ENCODE data around the gene LRFN3.
A peak's percentile ranks its signal among the peaks of the same experiment; 100 is the strongest.

The LRFN3 gene

DNA sequence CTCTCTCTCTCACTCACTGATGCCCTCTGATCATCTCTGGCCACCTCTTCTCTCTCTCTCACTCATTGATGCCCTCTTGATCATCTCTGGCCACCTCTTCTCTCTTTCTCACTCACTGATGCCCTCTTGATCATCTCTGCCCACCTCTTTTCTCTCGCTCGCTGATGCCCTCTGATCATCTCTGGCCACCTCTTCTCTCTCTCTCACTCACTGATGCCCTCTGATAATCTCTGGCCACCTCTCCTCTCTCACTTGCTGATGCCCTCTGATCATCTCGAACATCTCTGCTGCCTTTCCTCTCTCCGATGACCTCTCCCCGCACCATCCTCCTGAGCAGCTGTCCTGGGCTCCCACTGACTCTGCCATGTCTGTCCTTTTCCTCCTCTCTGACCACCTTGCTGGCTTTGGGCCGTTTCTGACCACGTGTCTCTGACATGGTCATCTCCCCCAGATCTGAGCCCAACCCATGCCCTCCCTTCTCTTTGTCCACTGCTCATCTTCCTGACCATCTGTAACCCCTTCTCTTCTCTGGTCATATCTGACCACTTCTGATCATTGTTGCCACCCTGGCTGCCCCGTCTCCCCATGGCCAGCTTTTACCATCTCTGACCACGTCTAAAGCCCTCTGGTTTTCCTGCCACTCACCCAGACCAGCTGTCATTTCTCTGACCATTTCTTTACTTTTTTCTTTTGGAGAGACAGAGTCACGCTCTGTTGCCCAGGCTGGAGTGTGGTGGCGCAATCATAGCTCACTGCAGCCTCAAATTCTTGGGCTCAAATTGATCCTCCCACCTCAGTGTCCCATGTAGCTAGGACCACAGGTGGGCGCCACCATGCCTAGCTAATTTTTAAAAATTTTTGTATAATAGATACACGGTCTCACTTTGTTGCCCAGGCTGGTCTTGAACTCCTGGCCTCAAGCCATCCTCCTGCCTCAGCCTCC, 2.4 kb downstream of the LRFN3 start:
- Histone ChIP-seq H3K79me2 (no peaks in the 10 kb centered on the region), H3K27ac (no peak overlapping the region), H2AFZ (no peak overlapping the region), H3K4me2 (ENCODE audit: low read length) (peak overlapping the region; percentile 0), H3K9ac (no peak overlapping the region), H3K36me3 (ENCODE audit: control insufficient read depth, insufficient read depth, low read length) (no peaks in the 10 kb centered on the region), H3K4me3 (ENCODE audit: low read depth, low read length) (no peak overlapping the region), H3K4me1 (peaks cover 10% of the 10 kb centered on the region), H3K27me3 (ENCODE audit: control insufficient read depth, insufficient read depth, low read length) (no peaks in the 10 kb centered on the region), H3K9me3 (ENCODE audit: control insufficient read depth, low read length) (no peaks in the 10 kb centered on the region)
- TF ChIP-seq, protein P1, sequence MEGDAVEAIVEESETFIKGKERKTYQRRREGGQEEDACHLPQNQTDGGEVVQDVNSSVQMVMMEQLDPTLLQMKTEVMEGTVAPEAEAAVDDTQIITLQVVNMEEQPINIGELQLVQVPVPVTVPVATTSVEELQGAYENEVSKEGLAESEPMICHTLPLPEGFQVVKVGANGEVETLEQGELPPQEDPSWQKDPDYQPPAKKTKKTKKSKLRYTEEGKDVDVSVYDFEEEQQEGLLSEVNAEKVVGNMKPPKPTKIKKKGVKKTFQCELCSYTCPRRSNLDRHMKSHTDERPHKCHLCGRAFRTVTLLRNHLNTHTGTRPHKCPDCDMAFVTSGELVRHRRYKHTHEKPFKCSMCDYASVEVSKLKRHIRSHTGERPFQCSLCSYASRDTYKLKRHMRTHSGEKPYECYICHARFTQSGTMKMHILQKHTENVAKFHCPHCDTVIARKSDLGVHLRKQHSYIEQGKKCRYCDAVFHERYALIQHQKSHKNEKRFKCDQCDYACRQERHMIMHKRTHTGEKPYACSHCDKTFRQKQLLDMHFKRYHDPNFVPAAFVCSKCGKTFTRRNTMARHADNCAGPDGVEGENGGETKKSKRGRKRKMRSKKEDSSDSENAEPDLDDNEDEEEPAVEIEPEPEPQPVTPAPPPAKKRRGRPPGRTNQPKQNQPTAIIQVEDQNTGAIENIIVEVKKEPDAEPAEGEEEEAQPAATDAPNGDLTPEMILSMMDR (IDR thresholded peaks at IDR 0.05): no peak

DNA sequence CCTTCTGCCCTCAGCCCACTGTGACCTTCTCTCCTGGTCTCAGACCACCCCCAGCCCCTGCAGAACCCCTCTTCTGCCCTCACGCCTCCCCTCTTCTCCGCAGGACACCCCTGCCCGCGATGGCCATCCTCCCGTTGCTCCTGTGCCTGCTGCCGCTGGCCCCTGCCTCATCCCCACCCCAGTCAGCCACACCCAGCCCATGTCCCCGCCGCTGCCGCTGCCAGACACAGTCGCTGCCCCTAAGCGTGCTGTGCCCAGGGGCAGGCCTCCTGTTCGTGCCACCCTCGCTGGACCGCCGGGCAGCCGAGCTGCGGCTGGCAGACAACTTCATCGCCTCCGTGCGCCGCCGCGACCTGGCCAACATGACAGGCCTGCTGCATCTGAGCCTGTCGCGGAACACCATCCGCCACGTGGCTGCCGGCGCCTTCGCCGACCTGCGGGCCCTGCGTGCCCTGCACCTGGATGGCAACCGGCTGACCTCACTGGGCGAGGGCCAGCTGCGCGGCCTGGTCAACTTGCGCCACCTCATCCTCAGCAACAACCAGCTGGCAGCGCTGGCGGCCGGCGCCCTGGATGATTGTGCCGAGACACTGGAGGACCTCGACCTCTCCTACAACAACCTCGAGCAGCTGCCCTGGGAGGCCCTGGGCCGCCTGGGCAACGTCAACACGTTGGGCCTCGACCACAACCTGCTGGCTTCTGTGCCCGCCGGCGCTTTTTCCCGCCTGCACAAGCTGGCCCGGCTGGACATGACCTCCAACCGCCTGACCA, 3.3 kb downstream of the LRFN3 start:
- Histone ChIP-seq H3K79me2 (no peaks in the 10 kb centered on the region), H3K4me2 (ENCODE audit: low read length) (no peak overlapping the region), H3K4me3 (ENCODE audit: low read depth, low read length) (no peak overlapping the region), H3K27ac (no peak overlapping the region), H2AFZ (no peak overlapping the region), H3K27me3 (ENCODE audit: control insufficient read depth, insufficient read depth, low read length) (no peaks in the 10 kb centered on the region), H3K9ac (no peak overlapping the region), H3K9me3 (ENCODE audit: control insufficient read depth, low read length) (no peaks in the 10 kb centered on the region), H3K4me1 (peaks cover 10% of the 10 kb centered on the region), H3K36me3 (ENCODE audit: control insufficient read depth, insufficient read depth, low read length) (no peaks in the 10 kb centered on the region)
- TF ChIP-seq, protein P1 (IDR thresholded peaks at IDR 0.05): no peak

DNA sequence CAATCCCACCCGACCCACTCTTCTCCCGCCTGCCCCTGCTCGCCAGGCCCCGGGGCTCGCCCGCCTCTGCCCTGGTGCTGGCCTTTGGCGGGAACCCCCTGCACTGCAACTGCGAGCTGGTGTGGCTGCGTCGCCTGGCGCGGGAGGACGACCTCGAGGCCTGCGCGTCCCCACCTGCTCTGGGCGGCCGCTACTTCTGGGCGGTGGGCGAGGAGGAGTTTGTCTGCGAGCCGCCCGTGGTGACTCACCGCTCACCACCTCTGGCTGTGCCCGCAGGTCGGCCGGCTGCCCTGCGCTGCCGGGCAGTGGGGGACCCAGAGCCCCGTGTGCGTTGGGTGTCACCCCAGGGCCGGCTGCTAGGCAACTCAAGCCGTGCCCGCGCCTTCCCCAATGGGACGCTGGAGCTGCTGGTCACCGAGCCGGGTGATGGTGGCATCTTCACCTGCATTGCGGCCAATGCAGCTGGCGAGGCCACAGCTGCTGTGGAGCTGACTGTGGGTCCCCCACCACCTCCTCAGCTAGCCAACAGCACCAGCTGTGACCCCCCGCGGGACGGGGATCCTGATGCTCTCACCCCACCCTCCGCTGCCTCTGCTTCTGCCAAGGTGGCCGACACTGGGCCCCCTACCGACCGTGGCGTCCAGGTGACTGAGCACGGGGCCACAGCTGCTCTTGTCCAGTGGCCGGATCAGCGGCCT, 4.1 kb downstream of the LRFN3 start:
- no peaks in the 10 kb centered on the region for H3K36me3 ChIP-seq (ENCODE audit: control insufficient read depth, insufficient read depth, low read length)
- TF ChIP-seq, protein P1 (IDR thresholded peaks at IDR 0.05): no peak

DNA sequence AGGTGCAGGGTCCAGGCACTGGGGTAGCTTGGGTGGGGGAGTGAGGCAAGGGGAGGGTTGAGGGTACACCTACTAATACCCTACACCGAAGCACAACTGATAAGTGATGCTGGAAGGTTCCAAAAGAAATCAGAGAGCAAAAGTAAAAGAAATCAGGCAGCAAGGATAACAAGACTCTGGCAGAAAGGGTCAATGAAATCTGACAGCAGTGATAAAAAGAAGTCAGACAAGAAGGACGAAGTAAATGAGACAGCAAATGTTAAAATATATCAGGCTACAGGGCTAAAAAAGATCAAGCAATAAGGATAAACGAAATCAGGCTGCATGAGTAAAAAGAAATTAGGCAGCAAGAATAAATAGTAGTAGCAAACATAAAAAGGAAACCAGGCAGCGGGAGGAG, 4.7 kb downstream of the LRFN3 start:
- H3K4me1 ChIP-seq: peaks cover 3% of the 10 kb centered on the region

More for the DNA sequence above, 4.1 kb downstream of the LRFN3 start:
- Histone ChIP-seq H3K9ac (no peak overlapping the region), H2AFZ (no peak overlapping the region), H3K27ac (no peak overlapping the region), H3K27me3 (ENCODE audit: control insufficient read depth, insufficient read depth, low read length) (no peaks in the 10 kb centered on the region), H3K9me3 (ENCODE audit: control insufficient read depth, low read length) (no peaks in the 10 kb centered on the region), H3K4me1 (peaks cover 9% of the 10 kb centered on the region), H3K4me3 (ENCODE audit: low read depth, low read length) (no peak overlapping the region), H3K4me2 (ENCODE audit: low read length) (no peak overlapping the region), H3K79me2 (no peaks in the 10 kb centered on the region)

More for the DNA sequence above, 4.7 kb downstream of the LRFN3 start:
- no peak overlapping the region for H3K4me3 ChIP-seq (ENCODE audit: low read depth, low read length)
- TF ChIP-seq, protein P1 (IDR thresholded peaks at IDR 0.05): no peak
- H3K9me3 ChIP-seq (ENCODE audit: control insufficient read depth, low read length): no peaks in the 10 kb centered on the region
- H3K27me3 ChIP-seq (ENCODE audit: control insufficient read depth, insufficient read depth, low read length): no peaks in the 10 kb centered on the region
- H3K4me2 ChIP-seq (ENCODE audit: low read length): no peak overlapping the region
- no peak overlapping the region for H3K27ac ChIP-seq
- no peaks in the 10 kb centered on the region for H3K36me3 ChIP-seq (ENCODE audit: control insufficient read depth, insufficient read depth, low read length)
- no peak overlapping the region for H3K9ac ChIP-seq
- H3K79me2 ChIP-seq: no peaks in the 10 kb centered on the region
- H2AFZ ChIP-seq: no peak overlapping the region

Measured in parathyroid adenoma (tissue), 2 donors.